ES-I3 (cell line): ENCODE results near the gene EMC8.

ENCODE experiments used
- H3K36me3 ChIP-seq: 2 replicates; pipeline ENCODE4 v1.6.1; 2013; ENCODE audit warnings: mild to moderate bottlenecking, low read length, control low read depth, moderate library complexity; ENCODE audit not compliant: insufficient read depth
- H3K4me1 ChIP-seq: 2 replicates; pipeline ENCODE4 v1.6.1; 2013; ENCODE audit warnings: mild to moderate bottlenecking, control low read depth, low read length; ENCODE audit not compliant: insufficient read depth
- H3K9ac ChIP-seq: 2 replicates; pipeline ENCODE4 v1.6.1; 2013; ENCODE audit warnings: low read depth, mild to moderate bottlenecking, low read length, moderate library complexity
- H3K9me3 ChIP-seq: 2 replicates; pipeline ENCODE4 v1.6.1; 2013; ENCODE audit warnings: mild to moderate bottlenecking, low read length, moderate library complexity; ENCODE audit not compliant: control insufficient read depth, insufficient read depth

EMC8 gene

DNA sequence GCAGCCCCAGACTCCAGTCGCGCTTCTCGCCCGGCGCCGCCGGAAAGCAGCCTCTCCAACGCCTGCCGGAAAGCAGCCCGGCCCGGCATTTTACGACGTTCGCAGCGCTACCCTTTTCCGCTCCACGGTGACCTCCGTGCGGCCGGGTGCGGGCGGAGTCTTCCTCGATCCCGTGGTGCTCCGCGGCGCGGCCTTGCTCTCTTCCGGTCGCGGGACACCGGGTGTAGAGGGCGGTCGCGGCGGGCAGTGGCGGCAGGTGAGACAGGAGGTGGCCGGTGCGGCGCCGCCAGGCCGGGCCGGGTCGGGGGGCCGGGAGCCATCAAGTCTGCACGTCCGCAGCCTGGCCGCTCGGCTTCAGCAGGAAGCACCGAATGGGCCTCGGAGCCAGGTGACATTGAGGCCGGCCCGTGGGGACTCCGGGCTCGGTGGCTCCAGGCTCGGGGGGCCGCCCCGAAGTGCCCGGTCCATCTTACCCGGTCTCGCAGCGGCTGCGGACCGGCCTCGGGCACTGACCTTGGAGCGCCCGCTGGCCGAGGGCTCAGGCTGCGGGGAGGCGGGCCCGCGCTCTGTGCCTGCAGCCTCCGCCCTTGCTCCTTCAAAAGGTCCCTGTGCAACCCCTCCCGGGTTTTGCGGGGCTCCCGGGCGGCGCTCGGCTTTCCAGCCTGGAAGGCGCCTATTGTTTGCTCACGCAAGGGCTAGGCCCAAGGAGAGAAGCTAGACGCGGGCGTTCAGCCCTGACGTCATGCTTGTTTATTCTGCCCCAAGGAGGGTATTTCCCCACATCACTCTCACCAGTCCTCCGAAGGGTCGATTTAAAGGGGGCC lies at the start of gene EMC8, which contains the start of gene COX4I1:
EMC8 (minus strand) TSS at position 48 of the 824 bp plus-strand sequence. CDS start 249 bp downstream, outside the sequence.
COX4I1 (plus strand) TSS at position 199 of the 824 bp plus-strand sequence. CDS start 1,511 bp downstream, outside the sequence.
- peaks cover 30% of the 10 kb centered on the region for H3K36me3 ChIP-seq
- no peaks in the 10 kb centered on the region for H3K9me3 ChIP-seq
- no peaks in the 10 kb centered on the region; the same call in 1 of the 2 replicates for H3K4me1 ChIP-seq
- H3K9ac ChIP-seq, result peak within 1 kb of the TSS; percentile 90

DNA sequence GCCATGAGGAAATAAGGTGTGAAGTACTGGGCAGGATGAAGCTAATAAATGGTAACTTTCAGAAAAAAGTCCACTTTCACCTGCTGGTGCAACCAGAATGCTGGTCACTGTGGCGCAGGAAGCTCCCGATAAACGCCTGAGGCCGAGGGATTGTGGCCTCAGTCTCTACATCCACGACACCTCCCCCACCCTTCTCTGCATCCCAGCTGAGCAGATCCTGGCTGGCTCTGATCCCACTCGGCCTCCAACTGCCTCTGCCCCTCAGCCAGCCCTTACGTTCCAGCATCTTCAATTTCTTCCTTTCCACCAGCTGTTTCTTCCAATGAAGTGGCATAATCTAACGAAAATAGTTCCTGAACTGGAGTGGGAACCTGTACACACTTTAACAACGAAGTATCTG lies 49.6 kb upstream of the EMC8 start:
- no peak overlapping the region for H3K9ac ChIP-seq
- no peaks in the 10 kb centered on the region for H3K36me3 ChIP-seq
- H3K4me1 ChIP-seq, result no peaks in the 10 kb centered on the region
- no peaks in the 10 kb centered on the region for H3K9me3 ChIP-seq

DNA sequence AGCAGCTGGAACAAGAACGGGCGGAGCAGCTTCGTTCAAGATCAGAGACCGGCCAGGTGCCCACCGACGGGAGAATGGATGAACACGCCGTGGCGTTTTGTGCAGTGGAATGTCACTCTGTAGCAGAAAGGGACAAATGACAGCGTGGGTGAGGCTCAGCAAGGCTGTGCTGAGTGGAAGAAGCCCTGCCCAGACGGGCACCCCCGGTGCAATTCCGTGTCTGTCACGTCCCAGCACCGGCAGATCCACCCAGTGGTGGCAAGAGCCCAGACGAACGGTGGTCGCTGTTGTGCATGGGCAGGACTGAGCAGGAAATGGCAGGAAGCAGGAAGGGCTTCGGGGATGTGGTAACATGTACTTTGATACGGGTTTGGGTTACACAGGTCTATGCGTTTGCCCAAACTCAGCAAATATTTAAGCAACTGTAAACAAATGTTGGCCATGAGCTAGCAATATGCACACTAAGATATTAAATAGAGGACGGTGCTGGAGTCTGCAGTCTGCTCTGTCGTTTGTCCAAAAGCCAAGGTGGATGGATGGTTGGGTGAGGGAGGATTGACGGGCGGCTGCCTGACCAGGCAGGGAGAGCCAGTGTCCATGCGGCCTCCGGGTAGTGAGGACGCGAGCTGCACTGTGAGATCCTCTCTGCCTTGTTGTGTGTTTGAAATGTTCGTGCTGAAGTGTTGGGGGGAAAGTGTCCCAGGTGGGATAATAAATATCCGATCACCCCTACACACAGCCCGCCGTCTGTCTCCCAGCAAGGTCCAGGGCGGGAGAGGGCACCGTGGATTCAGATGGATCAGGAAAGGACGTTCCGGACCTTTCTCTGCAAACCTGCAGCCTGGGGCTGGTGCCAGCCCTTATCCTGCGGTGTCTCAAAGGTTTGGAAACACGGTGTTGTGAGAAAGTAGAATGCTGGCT lies 48.6 kb upstream of the EMC8 start:
- Histone ChIP-seq H3K36me3 (no peaks in the 10 kb centered on the region), H3K4me1 (no peaks in the 10 kb centered on the region), H3K9ac (no peak overlapping the region), H3K9me3 (no peaks in the 10 kb centered on the region)

DNA sequence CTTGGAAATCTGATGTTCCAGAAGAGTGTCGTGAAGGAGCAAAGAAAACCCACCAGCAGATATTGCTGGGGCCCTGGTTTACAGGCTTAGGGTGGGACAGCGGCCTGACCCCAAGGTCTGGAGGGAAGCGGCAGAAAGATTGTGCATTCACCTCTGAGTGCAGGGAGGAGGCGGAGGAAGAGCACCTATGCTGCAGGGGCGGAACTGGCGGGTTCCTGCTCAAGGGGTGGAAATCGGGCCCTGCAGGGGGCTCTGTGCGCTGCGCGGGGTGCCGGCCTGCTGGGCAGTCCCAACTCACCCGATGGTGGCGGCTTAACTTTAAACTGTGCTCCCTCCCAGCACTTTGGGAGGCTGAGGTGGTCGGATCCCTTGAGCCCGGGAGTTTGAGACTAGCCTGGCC lies 47.7 kb upstream of the EMC8 start:
- no peaks in the 10 kb centered on the region for H3K9me3 ChIP-seq

DNA sequence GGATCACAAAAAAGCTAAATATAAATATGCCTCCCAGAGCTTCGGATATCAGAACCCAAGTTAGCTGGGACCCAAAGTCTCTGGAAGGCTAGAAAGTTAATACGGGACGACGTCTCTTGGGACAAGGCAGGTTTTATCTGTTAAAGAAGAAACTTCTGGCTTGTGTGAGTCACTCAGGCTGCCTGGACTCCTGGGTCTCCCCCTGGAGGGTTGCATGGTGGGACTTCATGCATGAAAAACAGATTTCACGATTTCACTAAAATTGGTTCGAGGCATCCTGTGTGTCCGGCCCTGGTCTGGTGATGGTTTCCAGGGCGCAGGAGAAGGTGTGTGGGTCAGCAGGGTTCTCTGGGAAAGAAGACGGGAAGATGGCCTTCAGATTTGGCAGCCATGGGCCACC lies 47.1 kb upstream of the EMC8 start:
- Histone ChIP-seq H3K4me1 (no peaks in the 10 kb centered on the region), H3K36me3 (no peaks in the 10 kb centered on the region), H3K9me3 (no peaks in the 10 kb centered on the region), H3K9ac (no peak overlapping the region)

More for the DNA sequence above, 47.7 kb upstream of the EMC8 start:
- Histone ChIP-seq H3K4me1 (no peaks in the 10 kb centered on the region), H3K36me3 (no peaks in the 10 kb centered on the region), H3K9ac (no peak overlapping the region)

DNA sequence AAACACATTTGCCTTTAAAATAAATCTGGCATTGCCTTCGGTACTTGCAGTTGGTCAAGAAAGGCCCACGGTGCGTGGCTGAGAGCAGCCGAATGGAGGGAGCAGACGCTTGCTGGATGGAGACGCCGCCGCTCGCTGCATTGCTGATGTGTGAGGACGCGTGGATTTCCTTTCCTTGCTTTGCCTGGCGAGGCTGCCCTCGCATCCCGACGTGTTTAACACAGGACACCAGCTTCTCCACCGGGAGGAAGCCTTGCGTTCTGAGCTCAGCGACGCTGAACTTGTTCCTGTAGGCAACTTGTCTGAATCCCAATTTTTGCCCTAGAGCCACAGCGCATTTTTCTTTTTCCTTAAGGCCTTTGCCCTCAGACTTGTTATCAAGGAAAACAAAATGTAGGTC lies 45.9 kb upstream of the EMC8 start:
- H3K9me3 ChIP-seq, result no peaks in the 10 kb centered on the region
- H3K9ac ChIP-seq, result no peak overlapping the region
- no peaks in the 10 kb centered on the region for H3K36me3 ChIP-seq
- H3K4me1 ChIP-seq, result no peaks in the 10 kb centered on the region

DNA sequence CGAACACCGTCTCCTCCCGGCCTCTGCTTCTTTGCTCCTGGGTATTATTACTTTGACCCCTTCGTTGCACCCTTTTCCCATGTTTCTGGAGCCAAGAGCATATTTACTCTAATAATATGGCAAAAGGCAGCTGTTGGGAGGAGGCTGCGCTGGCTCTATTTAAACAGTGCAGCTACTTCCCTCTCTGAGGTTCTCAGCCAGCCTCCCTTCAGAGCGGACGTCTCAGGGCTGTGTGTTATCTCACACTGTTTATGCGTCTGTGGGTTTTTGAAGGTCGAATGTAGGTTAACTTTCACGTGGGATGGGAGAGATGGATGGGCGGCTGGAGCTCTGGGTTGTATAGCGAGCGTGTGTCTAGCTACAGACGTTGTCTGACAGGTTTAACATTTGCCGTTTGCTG lies 45.4 kb upstream of the EMC8 start:
- H3K9me3 ChIP-seq, result no peaks in the 10 kb centered on the region
- H3K4me1 ChIP-seq, result no peaks in the 10 kb centered on the region
- no peak overlapping the region for H3K9ac ChIP-seq
- H3K36me3 ChIP-seq, result no peaks in the 10 kb centered on the region

DNA sequence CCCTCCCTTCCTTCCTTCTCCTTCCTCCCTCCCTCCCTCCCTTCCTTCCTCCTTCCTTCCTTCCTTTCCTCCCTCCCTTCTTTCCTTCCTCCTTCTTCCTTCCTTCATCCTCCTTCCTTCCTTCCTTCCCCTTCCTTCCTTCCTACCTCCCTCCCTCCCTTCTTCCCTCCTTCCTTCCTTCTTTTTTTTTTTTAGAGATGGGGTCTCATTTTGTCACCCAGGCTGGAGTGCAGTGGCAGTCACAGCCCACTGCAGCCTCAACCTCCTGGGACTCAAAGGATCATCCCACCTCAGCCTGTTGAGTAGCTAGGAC lies 44.8 kb upstream of the EMC8 start:
- Histone ChIP-seq H3K36me3 (no peaks in the 10 kb centered on the region), H3K9ac (no peak overlapping the region), H3K4me1 (no peaks in the 10 kb centered on the region), H3K9me3 (no peaks in the 10 kb centered on the region)

DNA sequence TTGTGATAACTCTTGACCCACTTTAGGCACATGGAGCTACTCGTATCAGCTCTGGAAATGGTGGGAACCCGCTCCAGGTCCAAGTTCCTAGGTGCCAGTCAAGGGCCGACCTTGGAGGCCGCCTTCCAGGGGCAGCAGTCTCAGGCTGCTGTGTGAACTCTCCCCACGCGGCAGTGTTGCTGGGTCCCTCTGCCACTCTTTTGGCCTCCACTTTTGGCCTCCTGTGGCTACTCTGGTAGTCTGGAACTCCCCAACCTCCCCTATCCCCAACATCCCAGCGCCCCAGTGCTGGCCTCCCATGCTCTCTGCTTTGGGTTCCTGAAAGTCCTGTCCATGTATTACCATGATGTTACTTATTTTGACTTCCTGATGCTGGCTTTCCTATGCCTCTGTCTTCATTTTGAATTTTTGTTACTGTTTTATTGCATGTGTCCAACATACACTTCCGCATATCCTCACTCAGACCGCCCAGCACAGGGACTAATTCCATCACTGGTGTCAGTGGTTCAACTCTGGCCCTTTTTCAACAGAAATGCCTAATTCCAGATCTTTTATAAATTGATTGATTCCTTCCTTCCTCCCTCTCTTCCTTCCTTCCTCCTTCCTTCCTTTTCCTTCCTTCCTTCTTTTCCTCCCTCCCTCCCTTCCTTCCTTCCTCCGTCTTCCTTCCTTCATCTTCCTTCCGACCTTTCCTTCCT lies 44.3 kb upstream of the EMC8 start:
- Histone ChIP-seq H3K4me1 (no peaks in the 10 kb centered on the region), H3K36me3 (no peaks in the 10 kb centered on the region), H3K9me3 (no peaks in the 10 kb centered on the region), H3K9ac (no peak overlapping the region)

DNA sequence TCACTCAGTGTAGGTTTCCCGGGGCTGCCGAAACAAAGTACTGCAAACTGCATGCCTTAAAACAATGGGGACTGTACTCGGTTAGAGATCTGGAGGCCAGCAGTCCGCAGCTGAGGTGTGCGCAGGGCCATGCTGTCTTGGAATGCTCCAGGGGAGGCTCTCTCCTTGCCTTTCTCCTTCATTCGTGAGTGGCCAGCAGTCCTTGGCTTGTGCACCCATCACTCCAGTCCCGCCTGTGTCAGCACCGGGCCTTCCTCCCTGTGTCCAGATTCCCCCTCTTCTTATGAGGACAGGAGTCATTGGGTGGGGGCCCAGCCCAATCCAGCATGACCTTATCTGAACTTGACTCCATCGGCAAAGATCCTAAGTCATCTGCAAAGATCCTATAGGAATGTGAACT lies 43.5 kb upstream of the EMC8 start:
- Histone ChIP-seq H3K9me3 (no peaks in the 10 kb centered on the region), H3K4me1 (no peaks in the 10 kb centered on the region), H3K36me3 (no peaks in the 10 kb centered on the region), H3K9ac (no peak overlapping the region)

DNA sequence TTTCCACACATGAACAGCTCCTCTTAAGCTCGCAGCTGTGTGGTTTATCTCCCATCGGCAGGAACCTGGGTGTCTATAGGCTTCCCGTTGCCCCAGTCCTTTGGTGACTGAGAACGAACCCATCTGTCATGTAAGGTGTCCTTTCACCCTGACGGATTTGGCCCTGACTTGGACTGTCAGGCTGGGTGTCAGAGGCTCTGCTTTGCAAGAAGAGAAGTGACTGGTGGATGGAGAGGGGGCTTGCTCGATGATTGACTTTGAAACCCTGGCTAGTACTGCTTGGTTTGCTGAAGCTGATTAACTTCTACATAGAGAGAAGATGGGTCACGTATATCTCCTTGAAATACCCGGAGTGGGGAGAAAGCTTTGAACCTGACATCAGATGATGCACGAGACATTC lies 43.1 kb upstream of the EMC8 start:
- Histone ChIP-seq H3K36me3 (no peaks in the 10 kb centered on the region), H3K4me1 (no peaks in the 10 kb centered on the region), H3K9me3 (no peaks in the 10 kb centered on the region), H3K9ac (no peak overlapping the region)

DNA sequence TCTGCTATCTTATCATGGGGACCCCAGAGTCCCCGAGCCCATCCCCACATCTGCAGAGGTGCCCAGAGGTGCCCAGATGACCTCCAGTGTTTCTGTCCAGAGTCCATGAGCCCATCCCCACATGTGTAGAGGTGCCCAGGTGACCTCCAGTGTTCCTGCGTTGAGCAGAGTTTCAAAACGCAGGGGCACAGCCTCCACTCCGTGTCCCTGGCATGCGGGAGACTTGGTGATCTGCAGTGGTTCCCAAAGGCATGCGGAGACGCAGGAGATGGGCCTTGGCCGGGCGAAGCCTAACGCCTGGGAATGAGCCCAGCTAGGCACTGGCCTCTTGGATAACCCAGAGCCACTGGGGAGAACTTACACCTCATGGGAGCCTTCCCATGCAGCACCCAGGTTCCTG lies 41.5 kb upstream of the EMC8 start:
- Histone ChIP-seq H3K9me3 (no peaks in the 10 kb centered on the region), H3K4me1 (no peaks in the 10 kb centered on the region), H3K36me3 (no peaks in the 10 kb centered on the region), H3K9ac (no peak overlapping the region)

DNA sequence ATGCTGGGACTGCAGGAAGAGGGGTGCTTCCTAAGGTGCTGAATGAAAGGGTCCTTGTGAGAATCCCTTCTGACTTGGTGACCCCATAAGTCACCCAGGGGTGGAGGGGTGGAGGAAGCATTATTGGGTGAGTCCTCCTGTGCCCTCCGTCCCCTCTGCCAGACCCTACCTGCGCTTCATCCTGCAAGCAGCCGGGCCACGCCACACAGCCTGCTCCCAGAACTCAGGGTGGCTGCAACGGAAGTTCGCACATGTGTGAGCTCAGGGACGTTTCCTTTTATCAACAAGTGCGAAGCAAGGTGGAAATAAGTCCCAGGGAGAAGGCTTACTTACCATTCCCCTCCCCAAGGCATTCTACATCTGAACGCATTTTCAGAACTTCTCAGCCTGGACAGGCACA lies 41.1 kb upstream of the EMC8 start:
- H3K9me3 ChIP-seq, result no peaks in the 10 kb centered on the region
- H3K4me1 ChIP-seq, result no peaks in the 10 kb centered on the region
- H3K36me3 ChIP-seq, result no peaks in the 10 kb centered on the region
- no peak overlapping the region for H3K9ac ChIP-seq

DNA sequence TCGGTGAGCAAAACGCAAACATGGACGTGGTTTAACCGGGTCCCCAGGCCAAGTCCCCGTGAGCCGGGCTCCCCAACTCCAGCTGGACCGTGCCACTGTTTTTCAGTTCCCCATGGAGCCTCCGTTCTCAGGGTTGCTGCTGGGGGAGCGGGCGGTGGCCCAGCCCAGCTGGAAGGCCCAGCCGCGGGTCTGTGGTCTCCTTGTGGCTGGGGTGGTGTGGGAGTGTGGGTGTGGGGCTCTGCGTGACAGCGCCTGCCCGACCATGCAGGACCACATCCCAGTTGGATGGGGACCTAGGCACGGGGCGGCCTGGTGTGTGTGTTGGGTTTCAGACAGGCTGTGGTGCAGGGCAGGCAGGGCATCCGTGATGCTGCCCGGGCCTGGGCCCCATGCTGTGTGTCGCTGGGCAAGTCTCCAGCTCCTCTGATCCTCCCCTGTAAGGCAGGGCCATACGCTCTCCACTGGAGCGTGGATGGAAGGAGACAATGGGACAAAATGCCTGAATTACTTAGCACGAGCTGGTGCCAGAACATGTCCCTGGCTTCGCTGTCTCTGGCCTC lies 40.4 kb upstream of the EMC8 start:
- Histone ChIP-seq H3K36me3 (no peaks in the 10 kb centered on the region), H3K9me3 (no peaks in the 10 kb centered on the region), H3K4me1 (no peaks in the 10 kb centered on the region), H3K9ac (no peak overlapping the region)
